ENCODE data around the gene DPYSL3.

DPYSL3 gene

GRCh38 chr5:147448766-147449165 lies 61.1 kb downstream of the DPYSL3 start:
- Histone ChIP-seq H3K36me3 (ENCODE audit: insufficient read depth, insufficient read length, low read length) (peaks cover 25% of the 10 kb centered on the region), H3K4me3 (ENCODE audit: insufficient read length, low read depth) (no peak overlapping the region), H3K9me3 (ENCODE audit: insufficient read depth, low read length) (no peaks in the 10 kb centered on the region), H3K9ac (ENCODE audit: insufficient read length, low read depth) (no peak overlapping the region), H3K4me1 (ENCODE audit: insufficient read depth, insufficient read length) (peaks cover 4% of the 10 kb centered on the region), H3K27me3 (ENCODE audit: insufficient read depth, insufficient read length) (no peaks in the 10 kb centered on the region)
- TF ChIP-seq SUZ12 (IDR thresholded peaks at IDR 0.05; ENCODE audit: extremely low read depth, insufficient read depth, insufficient read length) = no peak
- no peak for TF ChIP-seq YY1 (IDR thresholded peaks at IDR 0.05; ENCODE audit: insufficient read depth, insufficient read length)
- no peak for TF ChIP-seq ZNF274 (IDR thresholded peaks at IDR 0.05; ENCODE audit: low read depth, low read length)
- DNase-seq (ENCODE audit: low read depth, low spot score) = no peak

GRCh38 chr5:147446523-147446922 lies 63.3 kb downstream of the DPYSL3 start:
- H3K9ac ChIP-seq (ENCODE audit: insufficient read length, low read depth) = no peak overlapping the region
- peaks cover 4% of the 10 kb centered on the region for H3K4me1 ChIP-seq (ENCODE audit: insufficient read depth, insufficient read length)
- DNase-seq (ENCODE audit: low read depth, low spot score) = no peak
- no peaks in the 10 kb centered on the region for H3K9me3 ChIP-seq (ENCODE audit: insufficient read depth, low read length)
- no peak overlapping the region for H3K4me3 ChIP-seq (ENCODE audit: insufficient read length, low read depth)
- TF ChIP-seq SUZ12 (IDR thresholded peaks at IDR 0.05; ENCODE audit: extremely low read depth, insufficient read depth, insufficient read length) = no peak
- H3K36me3 ChIP-seq (ENCODE audit: insufficient read depth, insufficient read length, low read length) = peaks cover 27% of the 10 kb centered on the region
- H3K27me3 ChIP-seq (ENCODE audit: insufficient read depth, insufficient read length) = no peaks in the 10 kb centered on the region

- no peaks in the 10 kb centered on the region for H3K9me3 ChIP-seq (ENCODE audit: insufficient read depth, low read length)
- TF ChIP-seq YY1 (IDR thresholded peaks at IDR 0.05; ENCODE audit: insufficient read depth, insufficient read length) (no peak), ZNF274 (IDR thresholded peaks at IDR 0.05; ENCODE audit: low read depth, low read length) (no peak), SUZ12 (IDR thresholded peaks at IDR 0.05; ENCODE audit: extremely low read depth, insufficient read depth, insufficient read length) (no peak)
- no peaks in the 10 kb centered on the region for H3K27me3 ChIP-seq (ENCODE audit: insufficient read depth, insufficient read length)
- peaks cover 4% of the 10 kb centered on the region for H3K4me1 ChIP-seq (ENCODE audit: insufficient read depth, insufficient read length)
- no peak overlapping the region for H3K9ac ChIP-seq (ENCODE audit: insufficient read length, low read depth)
- DNase-seq (ENCODE audit: low read depth, low spot score) = no peak
- H3K36me3 ChIP-seq (ENCODE audit: insufficient read depth, insufficient read length, low read length) = peaks cover 27% of the 10 kb centered on the region
- no peak overlapping the region for H3K4me3 ChIP-seq (ENCODE audit: insufficient read length, low read depth)
These were observed 64.0 kb downstream of the DPYSL3 start for GRCh38 chr5:147445917-147446316.

GRCh38 chr5:147445090-147445489 lies 64.8 kb downstream of the DPYSL3 start:
- Histone ChIP-seq H3K9ac (ENCODE audit: insufficient read length, low read depth) (no peak overlapping the region), H3K9me3 (ENCODE audit: insufficient read depth, low read length) (no peaks in the 10 kb centered on the region), H3K4me1 (ENCODE audit: insufficient read depth, insufficient read length) (peaks cover 4% of the 10 kb centered on the region), H3K27me3 (ENCODE audit: insufficient read depth, insufficient read length) (no peaks in the 10 kb centered on the region), H3K36me3 (ENCODE audit: insufficient read depth, insufficient read length, low read length) (peaks cover 27% of the 10 kb centered on the region), H3K4me3 (ENCODE audit: insufficient read length, low read depth) (no peak overlapping the region)
- DNase-seq (ENCODE audit: low read depth, low spot score) = no peak
- TF ChIP-seq YY1 (IDR thresholded peaks at IDR 0.05; ENCODE audit: insufficient read depth, insufficient read length) (no peak), ZNF274 (IDR thresholded peaks at IDR 0.05; ENCODE audit: low read depth, low read length) (no peak), SUZ12 (IDR thresholded peaks at IDR 0.05; ENCODE audit: extremely low read depth, insufficient read depth, insufficient read length) (no peak)

GRCh38 chr5:147442224-147442623 lies 67.6 kb downstream of the DPYSL3 start:
- H3K36me3 ChIP-seq (ENCODE audit: insufficient read depth, insufficient read length, low read length) = peaks cover 27% of the 10 kb centered on the region

GRCh38 chr5:147441191-147441695 lies 68.6 kb downstream of the DPYSL3 start:
- no peak for DNase-seq (ENCODE audit: low read depth, low spot score)
- no peaks in the 10 kb centered on the region for H3K9me3 ChIP-seq (ENCODE audit: insufficient read depth, low read length)
- no peak overlapping the region for H3K4me3 ChIP-seq (ENCODE audit: insufficient read length, low read depth)
- peaks cover 21% of the 10 kb centered on the region for H3K36me3 ChIP-seq (ENCODE audit: insufficient read depth, insufficient read length, low read length)
- no peak for TF ChIP-seq ZNF274 (IDR thresholded peaks at IDR 0.05; ENCODE audit: low read depth, low read length)
- no peak for TF ChIP-seq SUZ12 (IDR thresholded peaks at IDR 0.05; ENCODE audit: extremely low read depth, insufficient read depth, insufficient read length)
- TF ChIP-seq YY1 (IDR thresholded peaks at IDR 0.05; ENCODE audit: insufficient read depth, insufficient read length) = no peak
- no peak overlapping the region for H3K9ac ChIP-seq (ENCODE audit: insufficient read length, low read depth)
- no peaks in the 10 kb centered on the region for H3K27me3 ChIP-seq (ENCODE audit: insufficient read depth, insufficient read length)
- no peaks in the 10 kb centered on the region for H3K4me1 ChIP-seq (ENCODE audit: insufficient read depth, insufficient read length)

More at GRCh38 chr5:147442224-147442623, 67.6 kb downstream of the DPYSL3 start:
- H3K4me1 ChIP-seq (ENCODE audit: insufficient read depth, insufficient read length) = no peaks in the 10 kb centered on the region
- no peak for DNase-seq (ENCODE audit: low read depth, low spot score)
- no peaks in the 10 kb centered on the region for H3K27me3 ChIP-seq (ENCODE audit: insufficient read depth, insufficient read length)
- H3K9me3 ChIP-seq (ENCODE audit: insufficient read depth, low read length) = no peaks in the 10 kb centered on the region
- H3K9ac ChIP-seq (ENCODE audit: insufficient read length, low read depth) = no peak overlapping the region
- no peak overlapping the region for H3K4me3 ChIP-seq (ENCODE audit: insufficient read length, low read depth)
- TF ChIP-seq SUZ12 (IDR thresholded peaks at IDR 0.05; ENCODE audit: extremely low read depth, insufficient read depth, insufficient read length) (no peak), ZNF274 (IDR thresholded peaks at IDR 0.05; ENCODE audit: low read depth, low read length) (no peak), YY1 (IDR thresholded peaks at IDR 0.05; ENCODE audit: insufficient read depth, insufficient read length) (no peak)

GRCh38 chr5:147439254-147439653 lies 70.6 kb downstream of the DPYSL3 start:
- H3K9me3 ChIP-seq (ENCODE audit: insufficient read depth, low read length) = no peaks in the 10 kb centered on the region
- no peak overlapping the region for H3K9ac ChIP-seq (ENCODE audit: insufficient read length, low read depth)
- peaks cover 5% of the 10 kb centered on the region for H3K36me3 ChIP-seq (ENCODE audit: insufficient read depth, insufficient read length, low read length)
- no peaks in the 10 kb centered on the region for H3K4me1 ChIP-seq (ENCODE audit: insufficient read depth, insufficient read length)
- TF ChIP-seq SUZ12 (IDR thresholded peaks at IDR 0.05; ENCODE audit: extremely low read depth, insufficient read depth, insufficient read length) = no peak
- TF ChIP-seq YY1 (IDR thresholded peaks at IDR 0.05; ENCODE audit: insufficient read depth, insufficient read length) = no peak
- TF ChIP-seq ZNF274 (IDR thresholded peaks at IDR 0.05; ENCODE audit: low read depth, low read length) = no peak
- DNase-seq (ENCODE audit: low read depth, low spot score) = no peak
- no peak overlapping the region for H3K4me3 ChIP-seq (ENCODE audit: insufficient read length, low read depth)
- H3K27me3 ChIP-seq (ENCODE audit: insufficient read depth, insufficient read length) = no peaks in the 10 kb centered on the region
